Skeletal muscle satellite cell (primary cell): ENCODE results near the gene MRPS18B.
"Not testable (repeated sequence)": the region's sequence is repeated elsewhere in the genome, so short reads cannot be mapped to it uniquely, and the experiment has no call there.

Source experiments
- H3K27me3 ChIP-seq: 2 replicates; pipeline ENCODE4 v1.7.0; 2013; ENCODE audit warnings: low read length; ENCODE audit not compliant: control insufficient read depth, insufficient read depth
- H3K36me3 ChIP-seq: 2 replicates; pipeline ENCODE4 v1.7.0; 2013; ENCODE audit warnings: mild to moderate bottlenecking, control low read depth, low read length; ENCODE audit not compliant: insufficient read depth
- H3K4me1 ChIP-seq: 2 replicates; pipeline ENCODE4 v1.7.0; 2013; ENCODE audit warnings: low read length; ENCODE audit not compliant: control insufficient read depth, insufficient read depth
- H3K4me2 ChIP-seq: 2 replicates; pipeline ENCODE4 v1.7.0; 2013; ENCODE audit warnings: mild to moderate bottlenecking, low read length
- H3K4me3 ChIP-seq: 2 replicates; pipeline ENCODE4 v1.7.0; 2013; ENCODE audit warnings: low read length
- H3K9ac ChIP-seq: 2 replicates; pipeline ENCODE4 v1.7.0; 2013; ENCODE audit warnings: mild to moderate bottlenecking, low read depth, low read length, moderate library complexity
- H3K9me3 ChIP-seq: replicated peaks from 2 replicates; pipeline ENCODE4 v1.7.0; 2013; ENCODE audit warnings: mild to moderate bottlenecking, control low read depth, low read length

Gene MRPS18B

GRCh38 chr6:30647242-30648116 lies 29.8 kb downstream of the MRPS18B start:
- H3K4me3 ChIP-seq = peak overlapping the region; percentile 98
- peaks cover 13% of the 10 kb centered on the region for H3K4me1 ChIP-seq
- no peaks in the 10 kb centered on the region for H3K27me3 ChIP-seq
- no peaks in the 10 kb centered on the region for H3K9me3 ChIP-seq
- peaks cover 24% of the 10 kb centered on the region for H3K36me3 ChIP-seq
- peak overlapping the region; percentile 100 for H3K4me2 ChIP-seq
- peak overlapping the region; percentile 90 for H3K9ac ChIP-seq

- H3K4me1 ChIP-seq = peaks cover 13% of the 10 kb centered on the region
- no peak overlapping the region for H3K9ac ChIP-seq
- H3K4me3 ChIP-seq = no peak overlapping the region
- H3K9me3 ChIP-seq = no peaks in the 10 kb centered on the region
- peaks cover 50% of the 10 kb centered on the region for H3K36me3 ChIP-seq
- no peaks in the 10 kb centered on the region for H3K27me3 ChIP-seq
- no peak overlapping the region for H3K4me2 ChIP-seq
These were observed 33.5 kb downstream of the MRPS18B start for GRCh38 chr6:30651143-30651542.

- H3K4me1 ChIP-seq = no peaks in the 10 kb centered on the region
- no peak overlapping the region for H3K4me2 ChIP-seq
- H3K4me3 ChIP-seq = no peak overlapping the region
- H3K9me3 ChIP-seq = no peaks in the 10 kb centered on the region
- no peaks in the 10 kb centered on the region for H3K27me3 ChIP-seq
- no peak overlapping the region for H3K9ac ChIP-seq
- H3K36me3 ChIP-seq = peaks cover 78% of the 10 kb centered on the region
These were observed 37.4 kb downstream of the MRPS18B start for GRCh38 chr6:30654798-30655742.

DNA sequence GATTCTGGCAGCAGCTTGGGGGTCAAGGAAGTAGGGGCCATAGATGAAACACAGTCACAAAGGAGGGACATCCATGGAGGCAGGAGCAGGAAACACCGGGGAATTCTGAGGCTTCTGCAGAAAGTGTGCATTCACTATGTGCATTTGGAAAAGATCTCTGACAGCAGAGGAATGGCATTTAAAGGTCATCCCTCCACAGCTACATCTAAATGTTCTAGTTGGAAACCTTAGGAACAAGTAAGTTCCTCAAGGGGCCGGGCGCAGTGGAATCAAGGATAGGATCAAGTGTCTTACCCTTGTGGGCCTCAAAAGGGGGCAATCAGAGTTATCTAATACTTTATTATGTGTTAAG lies 38.1 kb downstream of the MRPS18B start:
- H3K4me3 ChIP-seq = no peak overlapping the region
- no peak overlapping the region for H3K4me2 ChIP-seq
- H3K27me3 ChIP-seq = no peaks in the 10 kb centered on the region
- H3K4me1 ChIP-seq = no peaks in the 10 kb centered on the region
- no peak overlapping the region for H3K9ac ChIP-seq
- no peaks in the 10 kb centered on the region for H3K9me3 ChIP-seq
- peaks cover 81% of the 10 kb centered on the region for H3K36me3 ChIP-seq

GRCh38 chr6:30656513-30656912 lies 38.9 kb downstream of the MRPS18B start:
- Histone ChIP-seq H3K4me3 (no peak overlapping the region), H3K4me2 (no peak overlapping the region), H3K9me3 (no peaks in the 10 kb centered on the region), H3K4me1 (no peaks in the 10 kb centered on the region), H3K9ac (no peak overlapping the region), H3K36me3 (peaks cover 79% of the 10 kb centered on the region), H3K27me3 (no peaks in the 10 kb centered on the region)

DNA sequence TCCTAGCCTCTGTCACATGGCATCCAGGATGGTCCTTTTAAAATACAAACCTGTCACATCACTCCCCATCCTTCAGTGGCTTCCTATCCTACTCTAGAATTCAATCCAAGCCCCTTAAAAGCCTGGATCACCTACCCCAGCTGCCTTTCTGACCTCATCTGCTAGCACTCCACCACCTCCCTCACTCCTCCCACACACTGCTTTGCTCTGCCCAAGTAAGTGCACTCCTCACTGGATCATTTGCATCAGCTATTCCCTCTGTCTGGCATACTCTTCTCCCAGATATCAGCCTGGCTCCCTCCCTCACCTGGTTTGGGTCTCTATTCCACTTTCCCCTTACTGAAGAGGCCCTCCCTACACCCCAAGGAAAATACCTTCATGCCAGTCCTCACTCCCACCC lies 39.8 kb downstream of the MRPS18B start:
- H3K9ac ChIP-seq = no peak overlapping the region
- peaks cover 79% of the 10 kb centered on the region for H3K36me3 ChIP-seq
- no peaks in the 10 kb centered on the region for H3K9me3 ChIP-seq
- no peaks in the 10 kb centered on the region for H3K4me1 ChIP-seq
- H3K27me3 ChIP-seq = no peaks in the 10 kb centered on the region
- H3K4me3 ChIP-seq = no peak overlapping the region
- H3K4me2 ChIP-seq = no peak overlapping the region

DNA sequence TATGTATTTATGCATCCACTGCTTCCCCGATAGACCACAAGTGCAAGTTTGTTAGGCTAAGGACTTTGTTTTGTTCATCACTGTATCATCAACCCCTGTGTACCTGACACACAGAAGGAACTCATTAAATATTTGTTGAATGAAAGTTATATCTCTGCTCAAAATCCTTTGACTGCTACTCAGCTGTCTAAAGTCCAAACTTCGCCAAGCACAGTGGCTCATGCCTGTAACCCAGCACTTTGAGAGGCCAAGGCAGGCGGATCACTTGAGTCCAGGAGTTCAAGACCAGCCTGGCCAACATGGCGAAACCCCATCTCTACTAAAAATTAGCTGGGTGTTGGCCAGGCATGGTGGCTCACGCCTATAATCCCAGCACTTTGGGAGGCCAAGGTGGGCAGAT lies 40.3 kb downstream of the MRPS18B start:
- not testable (repeated sequence) for H3K27me3 ChIP-seq, H3K9me3 ChIP-seq, H3K4me3 ChIP-seq, H3K9ac ChIP-seq, H3K4me1 ChIP-seq, H3K4me2 ChIP-seq
- H3K36me3 ChIP-seq = peaks cover 79% of the 10 kb centered on the region

DNA sequence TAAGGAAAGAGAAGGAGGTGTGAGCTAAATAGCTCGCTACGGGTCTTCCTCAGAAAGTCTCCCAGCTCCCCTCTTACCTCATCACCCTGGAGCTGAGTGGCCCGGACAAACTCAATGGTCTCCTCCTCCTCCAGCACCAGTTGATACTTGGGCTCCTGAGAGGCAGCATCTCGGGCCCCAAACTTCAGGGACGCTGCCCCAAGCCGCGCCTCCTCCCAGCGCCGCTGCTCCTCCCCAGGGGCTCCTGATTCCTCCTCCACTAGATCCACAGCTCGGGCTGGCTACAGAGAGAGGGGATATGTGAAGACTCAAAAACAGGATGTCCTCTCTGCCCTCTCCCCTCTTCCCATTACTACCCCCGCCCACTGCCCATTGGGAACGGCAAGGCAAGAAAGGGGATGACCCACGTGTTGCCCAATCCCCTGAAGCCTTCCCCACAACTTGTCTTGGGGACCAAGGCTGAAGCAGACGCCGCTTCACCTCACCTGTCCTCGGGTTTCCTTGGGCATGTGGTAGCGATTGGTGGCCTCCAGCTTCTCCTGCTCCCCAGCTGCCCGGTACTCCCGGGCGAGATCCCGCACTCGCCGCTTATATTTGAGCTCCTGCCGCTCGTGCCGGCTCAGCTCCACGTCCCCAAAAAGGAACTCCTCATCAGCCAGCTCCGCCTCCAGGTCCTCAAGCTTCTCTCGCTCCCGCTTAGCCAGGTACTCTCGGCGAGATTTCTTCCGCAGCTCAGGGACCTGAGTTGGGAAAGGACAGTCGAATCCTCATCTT lies 47.5 kb downstream of the MRPS18B start:
- H3K9me3 ChIP-seq = no peaks in the 10 kb centered on the region
- H3K36me3 ChIP-seq = peaks cover 64% of the 10 kb centered on the region
- H3K4me2 ChIP-seq = no peak overlapping the region
- no peaks in the 10 kb centered on the region for H3K27me3 ChIP-seq
- no peaks in the 10 kb centered on the region for H3K4me1 ChIP-seq
- no peak overlapping the region for H3K4me3 ChIP-seq
- H3K9ac ChIP-seq = no peak overlapping the region

DNA sequence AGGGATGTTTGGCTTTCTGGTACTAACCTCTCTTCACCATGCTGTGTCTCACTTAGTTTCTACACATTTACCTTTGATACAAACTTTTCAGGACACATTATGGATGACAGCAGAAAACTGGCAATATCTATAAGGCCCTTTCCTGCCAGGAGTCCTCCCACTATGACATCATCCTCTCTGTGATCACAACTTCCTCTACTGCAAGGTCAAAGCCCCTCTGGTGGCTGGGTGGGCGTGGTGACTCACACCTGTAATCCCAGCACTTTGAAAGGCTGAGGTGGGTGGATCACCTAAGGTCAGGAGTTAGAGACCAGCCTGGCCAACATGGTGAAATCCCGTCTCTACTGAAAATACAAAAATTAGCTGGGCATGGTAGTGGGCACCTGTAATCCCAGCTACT lies 48.7 kb downstream of the MRPS18B start:
- not testable (repeated sequence) for H3K4me2 ChIP-seq, H3K4me3 ChIP-seq, H3K27me3 ChIP-seq, H3K4me1 ChIP-seq, H3K9ac ChIP-seq, H3K9me3 ChIP-seq
- peaks cover 69% of the 10 kb centered on the region for H3K36me3 ChIP-seq

- H3K36me3 ChIP-seq = peaks cover 33% of the 10 kb centered on the region
- H3K4me3 ChIP-seq = no peak overlapping the region
These were observed 53.3 kb downstream of the MRPS18B start for GRCh38 chr6:30670760-30671527.

More at GRCh38 chr6:30670760-30671527, 53.3 kb downstream of the MRPS18B start:
- no peaks in the 10 kb centered on the region for H3K27me3 ChIP-seq
- peak overlapping the region; percentile 3 for H3K4me2 ChIP-seq
- peaks cover 10% of the 10 kb centered on the region for H3K4me1 ChIP-seq
- no peaks in the 10 kb centered on the region for H3K9me3 ChIP-seq
- peak overlapping the region; percentile 90 for H3K9ac ChIP-seq
